HCT116 (cell line): Measurements from ENCODE around the gene PLD5. TPM values are rescaled to one million over a fixed set of nuclear protein-coding genes. Genes with fewer than 3 reads are reported as not detected.

Experiments
- ATAC-seq: fragments of 200-7000 bp; cut with Tn5 transposase; 2 replicates; pipeline ENCODE4 v1.9.1; 2020; ENCODE audit warnings: mild to moderate bottlenecking, moderate library complexity
- BruUV-seq: library from RNA; stranded (reverse); fragments of 400-500 nt; replicated peaks from 2 replicates; lab custom pipeline; 2021; lab: Mats Ljungman, UMichigan
- CTCF ChIA-PET: fragments of 300-600 bp; sonication (Branson Sonifier 250); formaldehyde crosslinking; loops from one replicate; lab custom pipeline; 2021; ENCODE audit warnings: antibody characterized with exemption; lab: Charles Lee
- POLR2A ChIA-PET: fragments of 300-600, 350-600 bp; sonication (Branson Sonifier 250); formaldehyde crosslinking; loops from one replicate; lab custom pipeline; 2021; ENCODE audit warnings: antibody characterized with exemption; lab: Charles Lee
- RAD21 ChIA-PET, 2 experiments: fragments of 300-600 bp; sonication (Branson Sonifier 250); formaldehyde crosslinking; loops; one replicate each; lab custom pipeline; 2023; ENCODE audit warnings: low total read pairs in 2 of 2; ENCODE audit not compliant: uncharacterized antibody in 2 of 2, unreplicated experiment in 2 of 2, low non-redundant PET in 1 of 2; lab: Charles Lee
- DNase-seq: peaks from one replicate; pipeline ENCODE4 v3.0.0-alpha.2; 2010; ENCODE audit warnings: low read depth, low spot score
- H2AFZ ChIP-seq: fragments of 200-600 bp; shearing (Covaris generic), sonication (generic); 2 replicates; pipeline ENCODE4 v1.6.1; 2017; ENCODE audit warnings: low read depth, mixed run types, mixed read lengths, antibody characterized with exemption, low read length; ENCODE audit not compliant: poor library complexity, severe bottlenecking
- H3K27ac ChIP-seq: 2 replicates; pipeline ENCODE4 v1.5.1; 2012; ENCODE audit warnings: low read depth, low read length
- H3K27me3 ChIP-seq: fragments of 200-600 bp; sonication (generic); 2 replicates; pipeline ENCODE4 v1.6.1; 2016; ENCODE audit warnings: mixed run types, low read length, mixed read lengths; ENCODE audit not compliant: insufficient read depth
- H3K36me3 ChIP-seq, 2 experiments: fragments of 200-500 bp in 1 of 2; fragments of 200-600 bp in 1 of 2; sonication (Bioruptor generic) in 1 of 2; sonication (generic) in 1 of 2; 2 replicates each; pipeline versions ENCODE4 v1.5.1 to v1.6.1; 2014 to 2016; ENCODE audit warnings: low read length in 2 of 2, inconsistent platforms in 1 of 2, mixed read lengths in 1 of 2, mixed run types in 1 of 2; ENCODE audit not compliant: insufficient read depth in 2 of 2, control insufficient read depth in 1 of 2
- H3K4me1 ChIP-seq, 2 experiments: fragments of 200-600 bp in 1 of 2; sonication (generic) in 1 of 2; 2 replicates each; pipeline versions ENCODE4 v1.5.1 to v1.6.1; 2012 to 2017; ENCODE audit warnings: low read length in 2 of 2, inconsistent platforms in 1 of 2, mild to moderate bottlenecking in 1 of 2, mixed read lengths in 1 of 2, mixed run types in 1 of 2, moderate library complexity in 1 of 2; ENCODE audit not compliant: insufficient read depth in 2 of 2, control insufficient read depth in 1 of 2
- H3K4me2 ChIP-seq: fragments of 200-600 bp; sonication (generic); 2 replicates; pipeline ENCODE4 v1.6.1; 2017; ENCODE audit warnings: mixed run types, low read length, mixed read lengths
- H3K4me3 ChIP-seq, 2 experiments: fragments of 200-600 bp in 1 of 2; sonication (generic) in 1 of 2; replicated peaks in 1 of 2; 2 replicates each; pipeline ENCODE4 v1.5.1; 2011 to 2016; ENCODE audit warnings: low read length in 2 of 2, control low read depth in 1 of 2, low read depth in 1 of 2, mild to moderate bottlenecking in 1 of 2, mixed read lengths in 1 of 2, mixed run types in 1 of 2
- H3K79me2 ChIP-seq: fragments of 200-600 bp; sonication (generic); 2 replicates; pipeline ENCODE4 v1.6.1; 2017; ENCODE audit warnings: mild to moderate bottlenecking, mixed run types, low read length, moderate library complexity, mixed read lengths; ENCODE audit not compliant: insufficient read depth
- H3K9ac ChIP-seq: fragments of 200-600 bp; sonication (generic); 2 replicates; pipeline ENCODE4 v1.6.1; 2016; ENCODE audit warnings: low read length, mixed read lengths
- H3K9me2 ChIP-seq: fragments of 200-600 bp; sonication (generic), shearing (Covaris generic); 2 replicates; pipeline ENCODE4 v1.6.1; 2017; ENCODE audit warnings: mixed run types, mild to moderate bottlenecking, moderate library complexity; ENCODE audit not compliant: insufficient read depth
- H3K9me3 ChIP-seq, 2 experiments: fragments of 200-500 bp in 1 of 2; fragments of 200-600 bp in 1 of 2; sonication (Bioruptor generic) in 1 of 2; sonication (generic) in 1 of 2; 2 replicates each; pipeline ENCODE4 v1.6.1; 2014 to 2017; ENCODE audit warnings: low read length in 2 of 2, mixed read lengths in 2 of 2, inconsistent platforms in 1 of 2, low read depth in 1 of 2, mild to moderate bottlenecking in 1 of 2, mixed run types in 1 of 2, moderate library complexity in 1 of 2; ENCODE audit not compliant: control insufficient read depth in 1 of 2, insufficient read depth in 1 of 2
- H4K20me1 ChIP-seq: fragments of 200-600 bp; sonication (generic), shearing (Covaris generic); 2 replicates; pipeline ENCODE4 v1.6.1; 2017; ENCODE audit warnings: mixed run types, mild to moderate bottlenecking, moderate library complexity; ENCODE audit not compliant: insufficient read depth
- CBX3 ChIP-seq: IDR thresholded peaks from 2 replicates; pipeline ENCODE4 v1.6.1; 2012; ENCODE audit warnings: low read depth
- EGR1 ChIP-seq: IDR thresholded peaks from 2 replicates; pipeline ENCODE4 v1.6.1; 2012; ENCODE audit warnings: low read depth
- ELF1 ChIP-seq: IDR thresholded peaks from 2 replicates; pipeline ENCODE4 v1.6.1; 2012; ENCODE audit warnings: low read depth, borderline replicate concordance
- EZH2 ChIP-seq: fragments of 200-600 bp; sonication (generic); IDR thresholded peaks from 2 replicates; pipeline ENCODE4 v1.6.1; 2017; ENCODE audit warnings: antibody characterized with exemption, mixed run types
- EZH2phosphoT487 ChIP-seq: fragments of 200-600 bp; IDR thresholded peaks from 2 replicates; pipeline ENCODE4 v1.6.1; 2018; ENCODE audit warnings: antibody characterized with exemption, borderline replicate concordance
- FOSL1 ChIP-seq: IDR thresholded peaks from 2 replicates; pipeline ENCODE4 v1.6.1; 2012; ENCODE audit warnings: low read depth
- JUND ChIP-seq: IDR thresholded peaks from 2 replicates; pipeline ENCODE4 v1.6.1; 2012
- POLR2A ChIP-seq: IDR thresholded peaks from 2 replicates; pipeline ENCODE4 v1.7.0; 2011; ENCODE audit warnings: borderline replicate concordance; ENCODE audit not compliant: insufficient read depth, insufficient read length; ENCODE audit errors: extremely low read depth
- POLR2AphosphoS5 ChIP-seq: IDR thresholded peaks from 2 replicates; pipeline ENCODE4 v1.6.1; 2011; ENCODE audit warnings: mild to moderate bottlenecking, low read depth, low read length, moderate library complexity
- RAD21 ChIP-seq: IDR thresholded peaks from 2 replicates; pipeline ENCODE4 v1.6.1; 2012; ENCODE audit warnings: low read depth, mild to moderate bottlenecking
- SIN3A ChIP-seq: IDR thresholded peaks from 2 replicates; pipeline ENCODE4 v1.6.1; 2012; ENCODE audit warnings: low read depth
- SP1 ChIP-seq: IDR thresholded peaks from 2 replicates; pipeline ENCODE4 v1.6.1; 2012; ENCODE audit warnings: low read depth
- SRF ChIP-seq: IDR thresholded peaks from 2 replicates; pipeline ENCODE4 v1.6.1; 2012; ENCODE audit warnings: low read depth
- TCF7L2 ChIP-seq: IDR thresholded peaks from 2 replicates; pipeline ENCODE4 v1.7.0; 2011; ENCODE audit warnings: borderline replicate concordance, inconsistent platforms; ENCODE audit not compliant: insufficient read depth, insufficient read length; ENCODE audit errors: extremely low read depth
- YY1 ChIP-seq: IDR thresholded peaks from 2 replicates; pipeline ENCODE4 v1.6.1; 2011; ENCODE audit warnings: low read length, low read depth, moderate library complexity, mild to moderate bottlenecking; ENCODE audit not compliant: insufficient replicate concordance; ENCODE audit errors: extremely low read depth
- ZFX ChIP-seq: fragments of 450-650 bp; IDR thresholded peaks from 2 replicates; pipeline ENCODE4 v1.6.1; 2017
- intact Hi-C: fragments of 100-400 bp; cut with micrococcal nuclease; formaldehyde crosslinking; loops from 2 replicates; pipeline ENCODE4 v1.10.0; 2022
- total RNA-seq: library from RNA; stranded (reverse); gene quantifications from one replicate; pipeline ENCODE4 v1.2.1, GENCODE V29; 2021; ENCODE audit not compliant: unreplicated experiment
- TF ChIP-seq, protein P1 (sequence below): IDR thresholded peaks from 2 replicates; pipeline ENCODE4 v1.6.1; 2012; ENCODE audit warnings: low read depth
- TF ChIP-seq, protein P2 (sequence below): IDR thresholded peaks from 2 replicates; pipeline ENCODE4 v1.6.1; 2012
- TF ChIP-seq, protein P3 (sequence below): IDR thresholded peaks from 2 replicates; pipeline ENCODE4 v1.6.1; 2012

The PLD5 gene
- total RNA-seq, 1 experiment from 2014 or later: not detected

DNA sequence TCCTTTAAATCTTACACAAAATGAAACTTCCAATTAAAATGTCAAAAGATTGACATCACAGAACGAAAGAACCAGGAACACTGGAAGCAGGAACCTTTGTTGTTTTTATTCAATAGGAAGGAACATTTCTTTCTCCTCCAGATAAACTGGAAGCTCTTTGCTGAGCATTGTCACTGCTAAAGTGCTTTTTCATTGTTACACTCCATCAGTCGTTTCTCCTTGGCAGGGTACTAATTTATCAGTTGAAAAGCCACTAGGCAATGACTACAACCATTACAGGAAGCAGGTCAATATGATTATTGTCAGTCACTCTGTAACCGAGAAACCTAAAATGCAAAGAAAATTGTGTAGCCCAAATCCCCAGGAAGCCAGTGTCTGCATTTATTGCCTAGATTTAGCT lies 362.4 kb downstream of the PLD5 start:
- Histone ChIP-seq H3K27me3 (no peaks in the 10 kb centered on the region), H3K4me1 (no peaks in the 10 kb centered on the region), H2AFZ (no peak overlapping the region), H3K27ac (no peak overlapping the region), H4K20me1 (no peaks in the 10 kb centered on the region), H3K4me2 (no peak overlapping the region), H3K9me2 (no peaks in the 10 kb centered on the region), H3K79me2 (no peaks in the 10 kb centered on the region), H3K9ac (no peak overlapping the region), H3K36me3 (no peaks in the 10 kb centered on the region), H3K9me3 (no peaks in the 10 kb centered on the region), H3K4me3 (no peak overlapping the region)
- ATAC-seq (no peak), DNase-seq (no peak)
- no peak for TF ChIP-seq EZH2
- no peak for TF ChIP-seq EZH2phosphoT487
- TF ChIP-seq JUND: no peak
- no peak for TF ChIP-seq SRF
- TF ChIP-seq FOSL1: no peak
- no peak for TF ChIP-seq RAD21
- TF ChIP-seq POLR2A: no peak
- no peak for TF ChIP-seq SIN3A
- TF ChIP-seq POLR2AphosphoS5: no peak
- no peak for TF ChIP-seq ELF1
- TF ChIP-seq EGR1: no peak
- TF ChIP-seq ZFX: no peak
- TF ChIP-seq, protein P1, sequence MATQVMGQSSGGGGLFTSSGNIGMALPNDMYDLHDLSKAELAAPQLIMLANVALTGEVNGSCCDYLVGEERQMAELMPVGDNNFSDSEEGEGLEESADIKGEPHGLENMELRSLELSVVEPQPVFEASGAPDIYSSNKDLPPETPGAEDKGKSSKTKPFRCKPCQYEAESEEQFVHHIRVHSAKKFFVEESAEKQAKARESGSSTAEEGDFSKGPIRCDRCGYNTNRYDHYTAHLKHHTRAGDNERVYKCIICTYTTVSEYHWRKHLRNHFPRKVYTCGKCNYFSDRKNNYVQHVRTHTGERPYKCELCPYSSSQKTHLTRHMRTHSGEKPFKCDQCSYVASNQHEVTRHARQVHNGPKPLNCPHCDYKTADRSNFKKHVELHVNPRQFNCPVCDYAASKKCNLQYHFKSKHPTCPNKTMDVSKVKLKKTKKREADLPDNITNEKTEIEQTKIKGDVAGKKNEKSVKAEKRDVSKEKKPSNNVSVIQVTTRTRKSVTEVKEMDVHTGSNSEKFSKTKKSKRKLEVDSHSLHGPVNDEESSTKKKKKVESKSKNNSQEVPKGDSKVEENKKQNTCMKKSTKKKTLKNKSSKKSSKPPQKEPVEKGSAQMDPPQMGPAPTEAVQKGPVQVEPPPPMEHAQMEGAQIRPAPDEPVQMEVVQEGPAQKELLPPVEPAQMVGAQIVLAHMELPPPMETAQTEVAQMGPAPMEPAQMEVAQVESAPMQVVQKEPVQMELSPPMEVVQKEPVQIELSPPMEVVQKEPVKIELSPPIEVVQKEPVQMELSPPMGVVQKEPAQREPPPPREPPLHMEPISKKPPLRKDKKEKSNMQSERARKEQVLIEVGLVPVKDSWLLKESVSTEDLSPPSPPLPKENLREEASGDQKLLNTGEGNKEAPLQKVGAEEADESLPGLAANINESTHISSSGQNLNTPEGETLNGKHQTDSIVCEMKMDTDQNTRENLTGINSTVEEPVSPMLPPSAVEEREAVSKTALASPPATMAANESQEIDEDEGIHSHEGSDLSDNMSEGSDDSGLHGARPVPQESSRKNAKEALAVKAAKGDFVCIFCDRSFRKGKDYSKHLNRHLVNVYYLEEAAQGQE: no peak
- TF ChIP-seq SP1: no peak
- no peak for TF ChIP-seq TCF7L2
- TF ChIP-seq CBX3: no peak
- TF ChIP-seq, protein P2, sequence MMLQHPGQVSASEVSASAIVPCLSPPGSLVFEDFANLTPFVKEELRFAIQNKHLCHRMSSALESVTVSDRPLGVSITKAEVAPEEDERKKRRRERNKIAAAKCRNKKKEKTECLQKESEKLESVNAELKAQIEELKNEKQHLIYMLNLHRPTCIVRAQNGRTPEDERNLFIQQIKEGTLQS: no peak
- no peak for TF ChIP-seq YY1
- TF ChIP-seq, protein P3, sequence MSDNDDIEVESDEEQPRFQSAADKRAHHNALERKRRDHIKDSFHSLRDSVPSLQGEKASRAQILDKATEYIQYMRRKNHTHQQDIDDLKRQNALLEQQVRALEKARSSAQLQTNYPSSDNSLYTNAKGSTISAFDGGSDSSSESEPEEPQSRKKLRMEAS: no peak
- no TSS peak for BruUV-seq
- intact Hi-C loops: no loop called here
- ChIA-PET RAD21 (no interaction called here), POLR2A (no interaction called here), CTCF (no interaction called here)
